HepG2 (cell line): ENCODE measurements around the gene RFXAP. TPM values are rescaled to one million over a fixed set of nuclear protein-coding genes. Genes with fewer than 3 reads are reported as not detected.

Source experiments
- ATAC-seq: fragments of 200-7000 bp; cut with Tn5 transposase; 3 replicates; pipeline ENCODE4 v1.9.1; 2020; ENCODE audit warnings: mild to moderate bottlenecking, moderate library complexity
- BruUV-seq: library from RNA; stranded (reverse); fragments of 400-500 nt; replicated peaks from 2 replicates; lab custom pipeline; 2021; lab: Mats Ljungman, UMichigan
- CTCF ChIA-PET: fragments of 300-600 bp; formaldehyde crosslinking; extraction: SDS; loops from one replicate; lab custom pipeline; 2021; ENCODE audit warnings: low total read pairs, inconsistent platforms, low intra/inter-chr PET ratio; lab: Yijun Ruan, JAX
- POLR2A ChIA-PET: fragments of 350-600 bp; sonication (Branson Sonifier 250); formaldehyde crosslinking; loops from one replicate; lab custom pipeline; 2020; ENCODE audit warnings: antibody characterized with exemption, inconsistent platforms; lab: Yijun Ruan, JAX
- DNase-seq: peaks from one replicate; pipeline ENCODE4 v3.0.0-alpha.2; 2015; ENCODE audit warnings: low spot score
- FAIRE-seq: peaks from 3 replicates; lab custom pipeline; 2011; peaks lifted over from hg19 to GRCh38; lab: Jason Lieb, UNC
- H2AFZ ChIP-seq: one replicate; pipeline ENCODE4 v1.6.1; 2011; ENCODE audit warnings: low read length, inconsistent platforms
- H3K27ac ChIP-seq: fragments of 300-600 bp; 3 replicates; pipeline ENCODE4 v1.8.0; 2011; ENCODE audit warnings: mixed run types, mild to moderate bottlenecking, mixed read lengths, low read length, inconsistent platforms; ENCODE audit not compliant: insufficient read depth; ENCODE audit errors: extremely low read length
- H3K27me3 ChIP-seq, 2 experiments: fragments of 200-600 bp in 1 of 2; 2 replicates in 1 of 2; 3 replicates in 1 of 2; pipeline versions ENCODE4 v1.6.0 to v1.8.0; 2011; ENCODE audit warnings: low read length in 2 of 2, mild to moderate bottlenecking in 2 of 2, moderate library complexity in 2 of 2, inconsistent platforms in 1 of 2; ENCODE audit not compliant: insufficient read depth in 2 of 2, control insufficient read depth in 1 of 2
- H3K36me3 ChIP-seq, 2 experiments: fragments of 200-600 bp in 1 of 2; replicated peaks in 1 of 2; 2 replicates in 1 of 2; 3 replicates in 1 of 2; pipeline versions ENCODE4 v1.5.1 to v1.8.0; 2011; ENCODE audit warnings: low read length in 2 of 2, inconsistent platforms in 1 of 2; ENCODE audit not compliant: insufficient read depth in 2 of 2, control insufficient read depth in 1 of 2
- H3K4me1 ChIP-seq: 2 replicates; pipeline ENCODE4 v1.5.1; 2012; ENCODE audit warnings: low read length, inconsistent platforms; ENCODE audit not compliant: insufficient read depth
- H3K4me2 ChIP-seq: 2 replicates; pipeline ENCODE4 v1.6.0; 2011; ENCODE audit warnings: low read depth, low read length, inconsistent platforms
- H3K4me3 ChIP-seq, 3 experiments: fragments of 200-600 bp in 1 of 3; sonication (generic), shearing (Covaris generic) in 1 of 3; replicated peaks in 1 of 3; 2 replicates each; pipeline ENCODE4 v1.5.1; 2011 to 2016; ENCODE audit warnings: low read length in 3 of 3, inconsistent platforms in 2 of 3, low read depth in 2 of 3, mild to moderate bottlenecking in 2 of 3, control low read depth in 1 of 3, mixed read lengths in 1 of 3; ENCODE audit not compliant: insufficient read depth in 1 of 3
- H3K79me2 ChIP-seq: one replicate; pipeline ENCODE4 v1.6.1; 2011; ENCODE audit warnings: low read length, inconsistent platforms; ENCODE audit not compliant: insufficient read depth
- H3K9ac ChIP-seq: 2 replicates; pipeline ENCODE4 v1.6.0; 2011; ENCODE audit warnings: mild to moderate bottlenecking, low read depth, low read length, inconsistent platforms; ENCODE audit not compliant: insufficient read depth
- H3K9me3 ChIP-seq: 2 replicates; pipeline ENCODE4 v1.5.1; 2012; ENCODE audit warnings: mild to moderate bottlenecking, low read length
- H4K20me1 ChIP-seq: 2 replicates; pipeline ENCODE4 v1.6.0; 2011; ENCODE audit warnings: inconsistent platforms, mild to moderate bottlenecking, low read length, moderate library complexity; ENCODE audit not compliant: insufficient read depth
- CENPT ChIP-seq: sonication (generic); formaldehyde crosslinking; IDR thresholded peaks from 2 replicates; pipeline ENCODE4 v1.8.0; 2022; ENCODE audit warnings: low read depth, mild to moderate bottlenecking, moderate library complexity, missing genetic modification reagents
- EEA1 ChIP-seq: sonication (generic); formaldehyde crosslinking; IDR thresholded peaks from 2 replicates; pipeline ENCODE4 v1.5.1; 2020; ENCODE audit warnings: mild to moderate bottlenecking, missing genetic modification reagents, borderline replicate concordance
- FOXA1 ChIP-seq, 2 experiments: fragments of 450-650 bp in 1 of 2; sonication (generic) in 1 of 2; formaldehyde crosslinking in 1 of 2; IDR thresholded peaks; 2 replicates each; pipeline versions ENCODE4 v1.4.0 to v1.6.1; 2016 to 2020; ENCODE audit warnings: missing genetic modification reagents in 1 of 2
- HNRNPK ChIP-seq: fragments of 200-400 bp; formaldehyde crosslinking; IDR thresholded peaks from 2 replicates; pipeline ENCODE4 v1.6.1; 2018; ENCODE audit warnings: low read length, low read depth, moderate library complexity, mild to moderate bottlenecking; ENCODE audit not compliant: poor library complexity, severe bottlenecking
- MAFF ChIP-seq: IDR thresholded peaks from 2 replicates; pipeline ENCODE4 v1.6.1; 2011; ENCODE audit warnings: low read depth, low read length, improper control_type of control experiment
- MTA1 ChIP-seq: sonication (generic); formaldehyde crosslinking; IDR thresholded peaks from 2 replicates; pipeline ENCODE4 v1.4.0; 2020; ENCODE audit warnings: missing genetic modification reagents, mild to moderate bottlenecking, borderline replicate concordance
- NR3C1 ChIP-seq: sonication (generic); formaldehyde crosslinking; IDR thresholded peaks from 2 replicates; pipeline ENCODE4 v1.4.0; 2020; ENCODE audit warnings: missing genetic modification reagents
- PTBP1 ChIP-seq: fragments of 200-400 bp; formaldehyde crosslinking; IDR thresholded peaks from 2 replicates; pipeline ENCODE4 v1.6.1; 2018; ENCODE audit warnings: low read length, low read depth; ENCODE audit not compliant: poor library complexity, severe bottlenecking
- ZNF558 ChIP-seq: sonication (generic); formaldehyde crosslinking; IDR thresholded peaks from 2 replicates; pipeline ENCODE4 v1.9.0; 2022; ENCODE audit warnings: mild to moderate bottlenecking, missing genetic modification reagents, borderline replicate concordance
- ZNF780A ChIP-seq: sonication (generic); formaldehyde crosslinking; IDR thresholded peaks from 2 replicates; pipeline ENCODE4 v1.8.0; 2022; ENCODE audit warnings: mild to moderate bottlenecking, missing genetic modification reagents, moderate library complexity
- WGBS: methylation state at CpG from one replicate; pipeline ENCODE4 v1.1.6; 2017; ENCODE audit warnings: low lambda C conversion rate; 5-methylcytosine and 5-hydroxymethylcytosine counted together
- in situ Hi-C: cut with HindIII; loops from 2 replicates; pipeline ENCODE4 v1.10.0; 2017; ENCODE audit warnings: low pct_unique_long_range_greater_than_20kb; ENCODE audit not compliant: extremely low pct_ligation_motif_present
- intact Hi-C: fragments of 100-400 bp; cut with micrococcal nuclease; formaldehyde crosslinking; loops from one replicate; pipeline ENCODE4 v1.10.0; 2022; ENCODE audit not compliant: unreplicated experiment
- polyA plus RNA-seq, 8 experiments: library from polyadenylated mRNA; depleted of rRNA in 3 of 8; stranded (reverse) in 7 of 8; unstranded in 1 of 8; fragments of >200 nt; fragmentation: Illumina TruSeq in 4 of 8; extraction: Trizol in 4 of 8; gene quantifications; 2 replicates each; pipeline versions ENCODE4 v1.2.1 to v1.2.3, GENCODE V29; 2011 to 2016; ENCODE audit warnings: low read depth in 4 of 8, missing spikeins in 1 of 8, mixed read lengths in 1 of 8; ENCODE audit not compliant: insufficient read depth in 1 of 8
- total RNA-seq, 5 experiments: library from RNA; depleted of rRNA; stranded (reverse); fragments of >200 nt; fragmentation: Illumina TruSeq; extraction: Trizol; gene quantifications; 2 replicates each; pipeline ENCODE4 v1.2.3, GENCODE V29; 2016; ENCODE audit warnings: low read depth in 1 of 5
- TF ChIP-seq, protein P1 (sequence below): sonication (generic); formaldehyde crosslinking; IDR thresholded peaks from 2 replicates; pipeline ENCODE4 v1.4.0; 2020; ENCODE audit warnings: low read depth, mild to moderate bottlenecking, missing genetic modification reagents
- TF ChIP-seq, protein P2 (sequence below): sonication (generic); formaldehyde crosslinking; IDR thresholded peaks from 2 replicates; pipeline ENCODE4 v1.4.0; 2020; ENCODE audit warnings: missing genetic modification reagents, borderline replicate concordance

RFXAP gene
- total and polyA plus RNA-seq, 2 of the 13 experiments (the other 11 are each of a cell fraction or from before 2014, with no cell fraction given) = 1.8 to 7.9 TPM

DNA sequence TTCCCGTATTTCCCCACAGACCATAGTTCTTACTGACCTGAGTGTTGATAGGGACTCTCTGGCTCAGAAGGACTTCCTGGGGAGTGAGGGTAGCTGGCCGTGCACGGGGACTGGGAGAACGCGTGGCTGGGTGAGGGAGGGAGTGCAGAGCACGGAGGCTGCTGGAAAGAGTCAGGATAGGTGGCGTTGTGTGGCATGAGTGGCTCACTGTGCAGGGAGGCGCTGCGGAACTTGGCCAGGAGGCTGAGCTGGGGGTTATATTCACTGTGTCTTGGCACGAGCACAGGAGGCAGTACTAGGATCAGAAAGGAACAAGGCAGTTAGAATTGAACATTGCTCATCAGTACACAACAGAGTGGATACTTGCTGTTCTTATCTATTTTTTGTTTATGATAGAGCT is 53.6 kb downstream of the RFXAP start:
- intact Hi-C loops = no loop called here
- Histone ChIP-seq H3K4me3 (no peak overlapping the region), H3K9me3 (no peaks in the 10 kb centered on the region), H3K9ac (no peak overlapping the region), H2AFZ (no peak overlapping the region), H4K20me1 (no peaks in the 10 kb centered on the region), H3K27me3 (no peaks in the 10 kb centered on the region), H3K4me1 (peaks cover 35% of the 10 kb centered on the region), H3K79me2 (no peaks in the 10 kb centered on the region), H3K36me3 (peaks cover 10 to 31% of the 10 kb centered on the region in 2 experiments), H3K27ac (no peak overlapping the region), H3K4me2 (no peak overlapping the region)
- FAIRE-seq = no peak
- BruUV-seq = no TSS peak
- no peak for ATAC-seq
- WGBS = 98% methylated on average over 10 of the region's 10 CpGs
- POLR2A ChIA-PET = no interaction called here
- DNase-seq = no peak
- CTCF ChIA-PET = no interaction called here
- in situ Hi-C loops = no loop called here
- TF ChIP-seq EEA1 (CRISPR knock-in tag) (no peak), CENPT (no peak), FOXA1 (IDR thresholded peaks at IDR 0.05) (no peak), FOXA1 (CRISPR knock-in tag; IDR thresholded peaks at IDR 0.05) (no peak), MAFF (no peak), ZNF780A (no peak), MTA1 (no peak), HNRNPK (no peak), NR3C1 (CRISPR knock-in tag) (no peak), ZNF558 (CRISPR knock-in tag) (no peak), PTBP1 (no peak)
- TF ChIP-seq, protein P1, sequence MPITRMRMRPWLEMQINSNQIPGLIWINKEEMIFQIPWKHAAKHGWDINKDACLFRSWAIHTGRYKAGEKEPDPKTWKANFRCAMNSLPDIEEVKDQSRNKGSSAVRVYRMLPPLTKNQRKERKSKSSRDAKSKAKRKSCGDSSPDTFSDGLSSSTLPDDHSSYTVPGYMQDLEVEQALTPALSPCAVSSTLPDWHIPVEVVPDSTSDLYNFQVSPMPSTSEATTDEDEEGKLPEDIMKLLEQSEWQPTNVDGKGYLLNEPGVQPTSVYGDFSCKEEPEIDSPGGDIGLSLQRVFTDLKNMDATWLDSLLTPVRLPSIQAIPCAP (CRISPR knock-in tag) = no peak
- TF ChIP-seq, protein P2, sequence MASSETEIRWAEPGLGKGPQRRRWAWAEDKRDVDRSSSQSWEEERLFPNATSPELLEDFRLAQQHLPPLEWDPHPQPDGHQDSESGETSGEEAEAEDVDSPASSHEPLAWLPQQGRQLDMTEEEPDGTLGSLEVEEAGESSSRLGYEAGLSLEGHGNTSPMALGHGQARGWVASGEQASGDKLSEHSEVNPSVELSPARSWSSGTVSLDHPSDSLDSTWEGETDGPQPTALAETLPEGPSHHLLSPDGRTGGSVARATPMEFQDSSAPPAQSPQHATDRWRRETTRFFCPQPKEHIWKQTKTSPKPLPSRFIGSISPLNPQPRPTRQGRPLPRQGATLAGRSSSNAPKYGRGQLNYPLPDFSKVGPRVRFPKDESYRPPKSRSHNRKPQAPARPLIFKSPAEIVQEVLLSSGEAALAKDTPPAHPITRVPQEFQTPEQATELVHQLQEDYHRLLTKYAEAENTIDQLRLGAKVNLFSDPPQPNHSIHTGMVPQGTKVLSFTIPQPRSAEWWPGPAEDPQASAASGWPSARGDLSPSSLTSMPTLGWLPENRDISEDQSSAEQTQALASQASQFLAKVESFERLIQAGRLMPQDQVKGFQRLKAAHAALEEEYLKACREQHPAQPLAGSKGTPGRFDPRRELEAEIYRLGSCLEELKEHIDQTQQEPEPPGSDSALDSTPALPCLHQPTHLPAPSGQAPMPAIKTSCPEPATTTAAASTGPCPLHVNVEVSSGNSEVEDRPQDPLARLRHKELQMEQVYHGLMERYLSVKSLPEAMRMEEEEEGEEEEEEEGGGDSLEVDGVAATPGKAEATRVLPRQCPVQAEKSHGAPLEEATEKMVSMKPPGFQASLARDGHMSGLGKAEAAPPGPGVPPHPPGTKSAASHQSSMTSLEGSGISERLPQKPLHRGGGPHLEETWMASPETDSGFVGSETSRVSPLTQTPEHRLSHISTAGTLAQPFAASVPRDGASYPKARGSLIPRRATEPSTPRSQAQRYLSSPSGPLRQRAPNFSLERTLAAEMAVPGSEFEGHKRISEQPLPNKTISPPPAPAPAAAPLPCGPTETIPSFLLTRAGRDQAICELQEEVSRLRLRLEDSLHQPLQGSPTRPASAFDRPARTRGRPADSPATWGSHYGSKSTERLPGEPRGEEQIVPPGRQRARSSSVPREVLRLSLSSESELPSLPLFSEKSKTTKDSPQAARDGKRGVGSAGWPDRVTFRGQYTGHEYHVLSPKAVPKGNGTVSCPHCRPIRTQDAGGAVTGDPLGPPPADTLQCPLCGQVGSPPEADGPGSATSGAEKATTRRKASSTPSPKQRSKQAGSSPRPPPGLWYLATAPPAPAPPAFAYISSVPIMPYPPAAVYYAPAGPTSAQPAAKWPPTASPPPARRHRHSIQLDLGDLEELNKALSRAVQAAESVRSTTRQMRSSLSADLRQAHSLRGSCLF (CRISPR knock-in tag) = no peak
